Measurements from ENCODE around the gene UNC93B1. TPM values are rescaled to one million over a fixed set of nuclear protein-coding genes. Genes with fewer than 3 reads are reported as not detected.

The UNC93B1 gene
- total and polyA plus RNA-seq, 2 of the 13 experiments (the other 11 are each of a cell fraction or from before 2014, with no cell fraction given) = 8.8 to 18.9 TPM

GRCh38 chr11:68020575-68020974 lies 16.7 kb upstream of the UNC93B1 start (continued):
- TF ChIP-seq NFE2 (CRISPR knock-in tag; IDR thresholded peaks at IDR 0.05) = no peak
- no peak for TF ChIP-seq ZNF816 (CRISPR knock-in tag; IDR thresholded peaks at IDR 0.05; ENCODE audit: borderline replicate concordance)
- no peak for TF ChIP-seq NR3C1 (CRISPR knock-in tag; IDR thresholded peaks at IDR 0.05)
- no peak for TF ChIP-seq REST (IDR thresholded peaks at IDR 0.05; ENCODE audit: borderline replicate concordance in 1 of 2, low read depth in 1 of 2, low read length in 2 of 2)
- no peak for TF ChIP-seq CREB1 (IDR thresholded peaks at IDR 0.05)
- TF ChIP-seq CREB1 (CRISPR knock-in tag; IDR thresholded peaks at IDR 0.05) = no peak
- no peak for TF ChIP-seq ZNF274 (CRISPR knock-in tag; IDR thresholded peaks at IDR 0.05)
- TF ChIP-seq, protein P1, sequence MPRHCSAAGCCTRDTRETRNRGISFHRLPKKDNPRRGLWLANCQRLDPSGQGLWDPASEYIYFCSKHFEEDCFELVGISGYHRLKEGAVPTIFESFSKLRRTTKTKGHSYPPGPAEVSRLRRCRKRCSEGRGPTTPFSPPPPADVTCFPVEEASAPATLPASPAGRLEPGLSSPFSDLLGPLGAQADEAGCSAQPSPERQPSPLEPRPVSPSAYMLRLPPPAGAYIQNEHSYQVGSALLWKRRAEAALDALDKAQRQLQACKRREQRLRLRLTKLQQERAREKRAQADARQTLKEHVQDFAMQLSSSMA (CRISPR knock-in tag; IDR thresholded peaks at IDR 0.05) = no peak
- TF ChIP-seq, protein P2, sequence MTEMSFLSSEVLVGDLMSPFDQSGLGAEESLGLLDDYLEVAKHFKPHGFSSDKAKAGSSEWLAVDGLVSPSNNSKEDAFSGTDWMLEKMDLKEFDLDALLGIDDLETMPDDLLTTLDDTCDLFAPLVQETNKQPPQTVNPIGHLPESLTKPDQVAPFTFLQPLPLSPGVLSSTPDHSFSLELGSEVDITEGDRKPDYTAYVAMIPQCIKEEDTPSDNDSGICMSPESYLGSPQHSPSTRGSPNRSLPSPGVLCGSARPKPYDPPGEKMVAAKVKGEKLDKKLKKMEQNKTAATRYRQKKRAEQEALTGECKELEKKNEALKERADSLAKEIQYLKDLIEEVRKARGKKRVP (CRISPR knock-in tag; IDR thresholded peaks at IDR 0.05) = no peak
- no peak for TF ChIP-seq IKZF1 (IDR thresholded peaks at IDR 0.05)
- no peak for TF ChIP-seq TSC22D2 (CRISPR knock-in tag; IDR thresholded peaks at IDR 0.05; ENCODE audit: borderline replicate concordance)
- TF ChIP-seq FOXM1 (CRISPR knock-in tag; IDR thresholded peaks at IDR 0.05) = no peak
- TF ChIP-seq, protein P3, sequence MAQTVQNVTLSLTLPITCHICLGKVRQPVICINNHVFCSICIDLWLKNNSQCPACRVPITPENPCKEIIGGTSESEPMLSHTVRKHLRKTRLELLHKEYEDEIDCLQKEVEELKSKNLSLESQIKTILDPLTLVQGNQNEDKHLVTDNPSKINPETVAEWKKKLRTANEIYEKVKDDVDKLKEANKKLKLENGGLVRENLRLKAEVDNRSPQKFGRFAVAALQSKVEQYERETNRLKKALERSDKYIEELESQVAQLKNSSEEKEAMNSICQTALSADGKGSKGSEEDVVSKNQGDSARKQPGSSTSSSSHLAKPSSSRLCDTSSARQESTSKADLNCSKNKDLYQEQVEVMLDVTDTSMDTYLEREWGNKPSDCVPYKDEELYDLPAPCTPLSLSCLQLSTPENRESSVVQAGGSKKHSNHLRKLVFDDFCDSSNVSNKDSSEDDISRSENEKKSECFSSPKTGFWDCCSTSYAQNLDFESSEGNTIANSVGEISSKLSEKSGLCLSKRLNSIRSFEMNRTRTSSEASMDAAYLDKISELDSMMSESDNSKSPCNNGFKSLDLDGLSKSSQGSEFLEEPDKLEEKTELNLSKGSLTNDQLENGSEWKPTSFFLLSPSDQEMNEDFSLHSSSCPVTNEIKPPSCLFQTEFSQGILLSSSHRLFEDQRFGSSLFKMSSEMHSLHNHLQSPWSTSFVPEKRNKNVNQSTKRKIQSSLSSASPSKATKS (CRISPR knock-in tag; IDR thresholded peaks at IDR 0.05) = no peak
- no peak for TF ChIP-seq ISX (CRISPR knock-in tag; conservative IDR thresholded peaks at IDR 0.05)
- 0 out of 4 replicates have a peak, but pooled peaks of 1 of the 2 experiments have one; percentile 40 for TF ChIP-seq KLF16 (CRISPR knock-in tag; IDR thresholded peaks at IDR 0.05)
- TF ChIP-seq HOXA3 (CRISPR knock-in tag; IDR thresholded peaks at IDR 0.05) = 0 out of 2 replicates have a peak, but pooled peaks have one; percentile 16
- TF ChIP-seq ATF3 (CRISPR knock-in tag; IDR thresholded peaks at IDR 0.05) = no peak
- no peak for TF ChIP-seq MTA3 (CRISPR knock-in tag; IDR thresholded peaks at IDR 0.05)
